A549 treated with AZD9567 at 1 μM for 4 hours (cell line): ENCODE results near the gene LPCAT4. TPM values are rescaled to one million over a fixed set of nuclear protein-coding genes. Genes with fewer than 3 reads are reported as not detected.

Experiments used
- total RNA-seq: library from RNA; stranded (reverse); fragments of 200-300 nt; extraction: Qiagen RNA extraction; gene quantifications from 5 replicates; pipeline ENCODE4 v1.2.3, GENCODE V29; 2022; ENCODE audit not compliant: insufficient read depth

The LPCAT4 gene
- 45.6 to 64.1 TPM (median 61.9 TPM) in 5 replicates for total RNA-seq

GRCh38 chr15:34367101-34368081 lies at the start of gene LPCAT4:
Gene LPCAT4 (minus strand): TSS chr15:34367196. CDS start chr15:34367100, 96 bp downstream.

GRCh38 chr15:34342737-34343575 lies 24.0 kb downstream of the LPCAT4 start, which contains the start of the genes NOP10 and NUTM1:
Gene NOP10 (minus strand): TSS chr15:34343136. CDS start chr15:34343073, 63 bp downstream.
Gene NUTM1 (plus strand): TSS chr15:34343315. CDS start chr15:34343697, 382 bp downstream.

GRCh38 chr15:34337557-34338306 lies 29.3 kb downstream of the LPCAT4 start, which contains the start of gene SLC12A6:
Gene SLC12A6 (minus strand): TSS chr15:34337781. CDS start chr15:34336680, 1,101 bp downstream.

Other genes with a start within 250 kb of the LPCAT4 start
- gene KATNBL1, start 157.1 kb downstream of the LPCAT4 start, total RNA-seq, result 18.7 to 41.6 TPM (median 35.8 TPM) in 5 replicates
- gene EMC4, start 142.2 kb downstream of the LPCAT4 start, total RNA-seq, result 189 to 207 TPM (median 192 TPM) in 5 replicates
- gene SLC12A6, start 29.4 kb downstream of the LPCAT4 start, total RNA-seq, result 4.2 to 6.1 TPM (median 5.6 TPM) in 5 replicates
- 483 to 556 TPM (median 526 TPM) in 5 replicates for gene NOP10, start 24.1 kb downstream of the LPCAT4 start, total RNA-seq
- not detected in 5 replicates for gene NUTM1, start 23.9 kb downstream of the LPCAT4 start, total RNA-seq
- gene GOLGA8A, start 70.6 kb upstream of the LPCAT4 start, total RNA-seq, result 1.5 to 11.0 TPM (median 10.5 TPM) in 5 replicates
- 11.6 to 24.4 TPM (median 20.3 TPM) in 5 replicates for gene GOLGA8B, start 216.5 kb upstream of the LPCAT4 start, total RNA-seq